ENCODE measurements around the gene IRF3.
A peak's percentile ranks its signal among the peaks of the same experiment; 100 is the strongest.

The IRF3 gene

GRCh38 chr19:49667473-49667872, 1.8 kb upstream of the IRF3 start:
- no peak for DNase-seq

GRCh38 chr19:49666120-49666444, 425 bp upstream of the IRF3 start:
- DNase-seq, result no peak

GRCh38 chr19:49665036-49665350, 664 bp downstream of the IRF3 start:
- DNase-seq, result peak; percentile 47

GRCh38 chr19:49664171-49665035, 1.3 kb downstream of the IRF3 start:
- DNase-seq, result peak; percentile 79

GRCh38 chr19:49663224-49663623, 2.4 kb downstream of the IRF3 start:
- DNase-seq, result no peak

- no peak for DNase-seq
Measured at GRCh38 chr19:49662011-49662410, 3.6 kb downstream of the IRF3 start.

- DNase-seq, result no peak
Measured at GRCh38 chr19:49660338-49660961, 5.2 kb downstream of the IRF3 start.

GRCh38 chr19:49658566-49659442, 6.9 kb downstream of the IRF3 start:
- no peak for DNase-seq

- DNase-seq, result no peak
Measured at GRCh38 chr19:49658139-49658517, 7.5 kb downstream of the IRF3 start.

- DNase-seq, result no peak
Measured at GRCh38 chr19:49657493-49658138, 8.0 kb downstream of the IRF3 start.

GRCh38 chr19:49656456-49657109, 9.1 kb downstream of the IRF3 start:
- no peak for DNase-seq

GRCh38 chr19:49655570-49656455, 9.8 kb downstream of the IRF3 start:
- DNase-seq, result no peak

- DNase-seq, result no peak
Measured at GRCh38 chr19:49654581-49654980, 11.1 kb downstream of the IRF3 start.

GRCh38 chr19:49653466-49653806, 12.2 kb downstream of the IRF3 start:
- DNase-seq, result no peak

GRCh38 chr19:49652551-49653465, 12.8 kb downstream of the IRF3 start:
- no peak for DNase-seq

- no peak for DNase-seq
Measured at GRCh38 chr19:49651820-49652550, 13.7 kb downstream of the IRF3 start.

GRCh38 chr19:49651029-49651819, 14.4 kb downstream of the IRF3 start:
- no peak for DNase-seq

- DNase-seq, result no peak
Measured at GRCh38 chr19:49646586-49646985, 19.1 kb downstream of the IRF3 start.

- no peak for DNase-seq
Measured at GRCh38 chr19:49645995-49646394, 19.7 kb downstream of the IRF3 start.

Measured in NCI-H748 treated with DMSO at 0.1 percent for 48 hours (cell line).